CD8-positive, alpha-beta memory T cell (primary cell): Measurements from ENCODE around the gene ADGB. TPM values are rescaled to one million over a fixed set of nuclear protein-coding genes. Genes with fewer than 3 reads are reported as not detected.

Experiments
- CTCF ChIA-PET: fragments of 350-600 bp; sonication (Branson Sonifier 250); formaldehyde crosslinking; loops from one replicate; lab custom pipeline; 2021; ENCODE audit warnings: antibody characterized with exemption; lab: Charles Lee
- POLR2A ChIA-PET: fragments of 350-600 bp; sonication (Branson Sonifier 250); formaldehyde crosslinking; loops from one replicate; lab custom pipeline; 2021; ENCODE audit warnings: antibody characterized with exemption; lab: Charles Lee
- DNase-seq, 5 donors: peaks; one replicate each; pipeline versions ENCODE4 v3.0.0 to v3.0.0-alpha.2; 2020 to 2022; ENCODE audit warnings: mixed read lengths in 1 of 5
- H3K27ac ChIP-seq: one replicate; pipeline ENCODE4 v1.7.0; 2013; ENCODE audit warnings: low read depth, mild to moderate bottlenecking, low read length, moderate library complexity
- H3K27me3 ChIP-seq: 2 replicates; pipeline ENCODE4 v1.7.0; 2013; ENCODE audit warnings: low read length, mild to moderate bottlenecking; ENCODE audit not compliant: insufficient read depth, poor library complexity, severe bottlenecking
- H3K36me3 ChIP-seq: 2 replicates; pipeline ENCODE4 v1.7.0; 2013; ENCODE audit warnings: mild to moderate bottlenecking, low read length, moderate library complexity; ENCODE audit not compliant: insufficient read depth
- H3K4me1 ChIP-seq: 2 replicates; pipeline ENCODE4 v1.7.0; 2013; ENCODE audit warnings: mild to moderate bottlenecking, low read length, moderate library complexity; ENCODE audit not compliant: insufficient read depth
- H3K4me3 ChIP-seq: 2 replicates; pipeline ENCODE4 v1.7.0; 2013; ENCODE audit warnings: mild to moderate bottlenecking, low read length
- H3K9me3 ChIP-seq: 2 replicates; pipeline ENCODE4 v1.7.0; 2013; ENCODE audit warnings: mild to moderate bottlenecking, low read length
- H3K27ac Mint-ChIP-seq, 8 donors: one replicate each; pipeline ENCODE4 v1.8.0; 2020 to 2021; ENCODE audit warnings: mixed read lengths in 8 of 8, mild to moderate bottlenecking in 6 of 8, inconsistent platforms in 3 of 8, moderate library complexity in 3 of 8
- H3K27me3 Mint-ChIP-seq, 2 donors: one replicate each; pipeline ENCODE4 v1.8.0; 2020 to 2021; ENCODE audit warnings: mixed read lengths in 2 of 2, mild to moderate bottlenecking in 1 of 2, moderate library complexity in 1 of 2
- H3K36me3 Mint-ChIP-seq, 3 donors: one replicate each; pipeline ENCODE4 v1.8.0; 2020 to 2021; ENCODE audit warnings: mixed read lengths in 3 of 3, inconsistent platforms in 1 of 3, mild to moderate bottlenecking in 1 of 3
- H3K4me1 Mint-ChIP-seq, 3 donors: one replicate each; pipeline ENCODE4 v1.8.0; 2020 to 2021; ENCODE audit warnings: mixed read lengths in 3 of 3, inconsistent platforms in 1 of 3, mild to moderate bottlenecking in 1 of 3
- H3K4me3 Mint-ChIP-seq, 7 donors: one replicate each; pipeline ENCODE4 v1.8.0; 2020 to 2021; ENCODE audit warnings: mixed read lengths in 7 of 7, mild to moderate bottlenecking in 6 of 7, moderate library complexity in 4 of 7, inconsistent platforms in 2 of 7
- H3K9me3 Mint-ChIP-seq, 5 donors: one replicate each; pipeline ENCODE4 v1.8.0; 2020 to 2022; ENCODE audit warnings: mixed read lengths in 5 of 5, mild to moderate bottlenecking in 3 of 5, moderate library complexity in 2 of 5, inconsistent platforms in 1 of 5
- polyA plus RNA-seq: library from polyadenylated mRNA; unstranded; fragments of 300-500 nt; fragmentation: Illumina TruSeq; gene quantifications from one replicate; pipeline ENCODE4 v1.2.3, GENCODE V29; 2021
- total RNA-seq, 2 experiments: library from RNA; stranded (reverse); gene quantifications; one replicate each; pipeline ENCODE4 v1.2.3, GENCODE V29; 2021

Gene ADGB
- total and polyA plus RNA-seq, 3 experiments from 2014 or later = 0.22 to 0.35 TPM; not detected in 1

GRCh38 chr6:146709036-146709622 is 110.4 kb downstream of the ADGB start:
- Histone ChIP-seq H3K27ac (no peak overlapping the region), H3K27me3 (no peaks in the 10 kb centered on the region), H3K9me3 (no peaks in the 10 kb centered on the region), H3K36me3 (no peaks in the 10 kb centered on the region), H3K4me3 (no peak overlapping the region), H3K4me1 (no peaks in the 10 kb centered on the region)
- no peak for DNase-seq
- Mint-ChIP-seq H3K4me1 (no peaks in the 10 kb centered on the region), H3K36me3 (no peaks in the 10 kb centered on the region), H3K27ac (no peak overlapping the region), H3K4me3 (no peak overlapping the region), H3K9me3 (peaks cover 0 to 3% (median 0%) of the 10 kb centered on the region in 5 donors), H3K27me3 (peaks cover 0 to 1% of the 10 kb centered on the region in 2 donors)
- ChIA-PET POLR2A (no interaction called here), CTCF (no interaction called here)

DNA sequence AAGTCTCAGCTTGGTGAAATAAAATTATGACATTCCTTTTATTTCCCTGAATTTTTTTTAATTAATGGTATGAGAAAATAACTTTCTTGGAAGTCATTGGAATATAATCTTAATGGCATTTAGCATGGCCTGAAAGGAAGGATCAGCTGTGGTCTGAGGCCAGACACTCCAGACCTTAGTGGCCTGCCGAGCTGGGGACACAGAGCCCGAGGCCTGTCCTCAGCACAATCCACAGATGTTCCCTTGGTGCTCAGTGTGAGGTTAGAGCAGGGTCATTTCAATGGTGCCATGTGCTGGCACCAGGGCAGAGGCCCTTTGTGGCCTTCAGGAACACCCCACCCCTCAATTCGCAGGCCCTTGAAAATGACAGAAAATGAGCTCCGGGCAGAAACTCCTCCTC is 120.6 kb downstream of the ADGB start:
- no peak overlapping the region for H3K4me3 Mint-ChIP-seq
- Histone ChIP-seq H3K9me3 (no peaks in the 10 kb centered on the region), H3K36me3 (no peaks in the 10 kb centered on the region), H3K27me3 (no peaks in the 10 kb centered on the region), H3K4me3 (no peak overlapping the region), H3K4me1 (no peaks in the 10 kb centered on the region), H3K27ac (no peak overlapping the region)
- no peak for DNase-seq
- ChIA-PET CTCF (no interaction called here), POLR2A (no interaction called here)
- no peaks in the 10 kb centered on the region for H3K27me3 Mint-ChIP-seq
- H3K9me3 Mint-ChIP-seq = no peaks in the 10 kb centered on the region
- H3K36me3 Mint-ChIP-seq = no peaks in the 10 kb centered on the region
- H3K27ac Mint-ChIP-seq = no peak overlapping the region
- no peaks in the 10 kb centered on the region for H3K4me1 Mint-ChIP-seq

GRCh38 chr6:146739696-146740095 is 140.9 kb downstream of the ADGB start:
- Histone ChIP-seq H3K4me1 (no peaks in the 10 kb centered on the region), H3K27ac (no peak overlapping the region), H3K27me3 (no peaks in the 10 kb centered on the region), H3K9me3 (no peaks in the 10 kb centered on the region), H3K4me3 (no peak overlapping the region), H3K36me3 (no peaks in the 10 kb centered on the region)
- Mint-ChIP-seq H3K9me3 (no peaks in the 10 kb centered on the region), H3K36me3 (no peaks in the 10 kb centered on the region), H3K4me3 (no peak overlapping the region), H3K4me1 (no peaks in the 10 kb centered on the region), H3K27me3 (peaks cover 0 to 2% of the 10 kb centered on the region in 2 donors), H3K27ac (no peak overlapping the region)
- DNase-seq = no peak
- POLR2A ChIA-PET = no interaction called here
- CTCF ChIA-PET = no interaction called here

DNA sequence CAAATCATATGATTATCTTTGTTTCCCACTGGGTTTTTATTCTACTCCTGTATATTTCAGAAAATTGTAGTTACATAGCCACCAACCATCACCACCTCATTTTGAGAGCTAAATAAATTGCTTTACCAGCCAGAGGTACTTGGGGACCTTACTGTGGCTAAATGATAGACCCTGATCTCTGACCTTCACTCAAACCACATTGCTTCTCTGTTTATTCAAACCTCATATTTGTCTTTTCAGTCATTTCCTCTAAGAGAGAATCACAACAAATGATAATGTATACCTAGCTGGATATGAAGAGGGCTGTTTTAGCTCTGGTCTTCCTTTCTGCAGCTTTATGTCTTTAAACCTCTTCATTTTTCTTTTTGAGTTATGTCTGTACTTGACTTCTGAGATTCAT is 142.8 kb downstream of the ADGB start:
- POLR2A ChIA-PET = no interaction called here
- no peak overlapping the region for H3K27ac Mint-ChIP-seq
- no peak overlapping the region for H3K4me3 ChIP-seq
- H3K27me3 Mint-ChIP-seq = peaks cover 0 to 2% of the 10 kb centered on the region in 2 donors
- no peaks in the 10 kb centered on the region for H3K36me3 Mint-ChIP-seq
- H3K9me3 Mint-ChIP-seq = no peaks in the 10 kb centered on the region
- DNase-seq = no peak
- no peaks in the 10 kb centered on the region for H3K36me3 ChIP-seq
- H3K4me3 Mint-ChIP-seq = no peak overlapping the region
- H3K27me3 ChIP-seq = no peaks in the 10 kb centered on the region
- no peaks in the 10 kb centered on the region for H3K4me1 ChIP-seq
- no peak overlapping the region for H3K27ac ChIP-seq
- CTCF ChIA-PET = no interaction called here
- no peaks in the 10 kb centered on the region for H3K4me1 Mint-ChIP-seq
- H3K9me3 ChIP-seq = no peaks in the 10 kb centered on the region

- no peaks in the 10 kb centered on the region for H3K36me3 Mint-ChIP-seq
- H3K9me3 ChIP-seq = no peaks in the 10 kb centered on the region
- ChIA-PET POLR2A (no interaction called here), CTCF (no interaction called here)
- no peak overlapping the region for H3K4me3 Mint-ChIP-seq
- H3K9me3 Mint-ChIP-seq = peaks cover 0 to 2% (median 0%) of the 10 kb centered on the region in 5 donors
- peaks cover 0 to 4% of the 10 kb centered on the region in 2 donors for H3K27me3 Mint-ChIP-seq
- no peak overlapping the region for H3K27ac ChIP-seq
- no peaks in the 10 kb centered on the region for H3K4me1 Mint-ChIP-seq
- no peak overlapping the region for H3K4me3 ChIP-seq
- H3K36me3 ChIP-seq = no peaks in the 10 kb centered on the region
- DNase-seq = no peak
- H3K4me1 ChIP-seq = no peaks in the 10 kb centered on the region
- H3K27me3 ChIP-seq = no peaks in the 10 kb centered on the region
- H3K27ac Mint-ChIP-seq = no peak overlapping the region
Measured at GRCh38 chr6:146753306-146753705, 154.5 kb downstream of the ADGB start.

GRCh38 chr6:146767632-146768031 is 168.9 kb downstream of the ADGB start:
- Mint-ChIP-seq H3K4me3 (no peak overlapping the region), H3K36me3 (no peaks in the 10 kb centered on the region), H3K27ac (no peak overlapping the region), H3K9me3 (no peaks in the 10 kb centered on the region), H3K4me1 (peaks cover 15 to 19% (median 18%) of the 10 kb centered on the region in 3 donors), H3K27me3 (peaks cover 6 to 13% of the 10 kb centered on the region in 2 donors)
- H3K4me3 ChIP-seq = no peak overlapping the region
- H3K4me1 ChIP-seq = peaks cover 19% of the 10 kb centered on the region
- ChIA-PET CTCF (no interaction called here), POLR2A (no interaction called here)
- no peaks in the 10 kb centered on the region for H3K9me3 ChIP-seq
- H3K36me3 ChIP-seq = no peaks in the 10 kb centered on the region
- no peak overlapping the region for H3K27ac ChIP-seq
- no peaks in the 10 kb centered on the region for H3K27me3 ChIP-seq
- no peak for DNase-seq

DNA sequence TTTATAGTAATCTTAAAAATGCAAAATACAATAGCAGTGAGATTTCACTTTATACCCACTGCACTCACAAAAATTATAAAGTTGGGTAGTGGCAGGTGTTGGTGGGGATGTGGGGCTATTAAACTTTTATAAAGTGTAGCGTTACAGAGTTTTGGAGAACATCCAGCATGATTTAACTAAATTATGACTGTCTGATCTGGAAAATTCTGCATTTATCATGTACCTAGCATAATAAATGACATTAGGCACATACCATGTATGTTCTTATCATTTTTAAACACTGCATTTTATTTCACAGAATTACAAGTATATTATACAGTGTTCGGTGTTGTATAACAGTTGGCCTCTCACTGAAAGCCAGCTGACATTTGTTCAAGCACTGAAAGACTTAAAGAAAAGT is 169.9 kb downstream of the ADGB start:
- Mint-ChIP-seq H3K9me3 (no peaks in the 10 kb centered on the region), H3K27ac (no peak overlapping the region), H3K4me3 (no peak overlapping the region), H3K4me1 (peaks cover 15 to 19% (median 18%) of the 10 kb centered on the region in 3 donors), H3K27me3 (peaks cover 2 to 13% of the 10 kb centered on the region in 2 donors), H3K36me3 (no peaks in the 10 kb centered on the region)
- Histone ChIP-seq H3K9me3 (no peaks in the 10 kb centered on the region), H3K4me1 (peaks cover 19% of the 10 kb centered on the region), H3K27ac (no peak overlapping the region), H3K4me3 (no peak overlapping the region), H3K27me3 (no peaks in the 10 kb centered on the region), H3K36me3 (no peaks in the 10 kb centered on the region)
- DNase-seq = no peak
- ChIA-PET POLR2A (no interaction called here), CTCF (no interaction called here)

DNA sequence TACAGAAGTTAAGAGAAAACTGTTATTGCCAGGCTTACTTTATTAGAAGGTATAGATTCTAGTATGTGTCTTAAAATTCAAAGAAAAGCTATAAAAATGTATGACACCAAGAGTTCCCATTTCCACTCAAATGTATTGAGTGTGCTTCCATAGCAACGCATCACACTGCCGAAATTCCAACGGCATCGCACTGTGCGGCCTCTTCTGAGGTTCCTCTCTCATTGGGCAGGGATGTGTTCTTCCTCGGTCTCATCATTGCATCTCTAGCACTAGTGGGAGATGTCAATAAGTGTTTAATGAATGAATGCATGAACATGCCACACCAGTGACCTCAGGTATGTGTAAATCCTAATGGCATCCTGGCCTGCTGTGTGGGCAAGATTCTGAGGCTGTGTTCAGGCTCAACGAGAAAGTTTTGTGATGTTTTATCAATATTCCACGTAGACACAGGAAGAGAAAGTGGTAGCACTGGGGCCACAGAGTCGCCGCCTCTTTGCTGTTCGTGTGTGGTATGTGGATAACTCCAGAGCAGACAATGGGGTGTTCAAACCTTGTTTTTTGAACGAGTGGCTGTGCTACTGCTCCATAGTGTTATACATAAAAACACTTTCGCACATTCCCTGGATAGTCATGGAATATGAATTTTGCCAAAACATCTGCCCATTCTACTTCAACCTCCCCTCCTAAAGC is 171.6 kb downstream of the ADGB start:
- Mint-ChIP-seq H3K36me3 (no peaks in the 10 kb centered on the region), H3K9me3 (no peaks in the 10 kb centered on the region), H3K27me3 (peaks cover 2 to 13% of the 10 kb centered on the region in 2 donors), H3K4me1 (peaks cover 15 to 19% (median 18%) of the 10 kb centered on the region in 3 donors), H3K4me3 (peak overlapping the region; percentile 14 to 72 (median 40)), H3K27ac (peak overlapping the region in 2 of 8 donors; percentile 2 to 64)
- no peaks in the 10 kb centered on the region for H3K36me3 ChIP-seq
- peak in 1 of 5 donors; percentile 5 for DNase-seq
- no peaks in the 10 kb centered on the region for H3K9me3 ChIP-seq
- H3K4me1 ChIP-seq = peaks cover 19% of the 10 kb centered on the region
- POLR2A ChIA-PET = no interaction called here
- CTCF ChIA-PET = no interaction called here
- peak overlapping the region; percentile 7 for H3K4me3 ChIP-seq
- no peaks in the 10 kb centered on the region for H3K27me3 ChIP-seq
- H3K27ac ChIP-seq = no peak overlapping the region
